ENCODE data around the gene NDUFB11.

Gene NDUFB11

DNA sequence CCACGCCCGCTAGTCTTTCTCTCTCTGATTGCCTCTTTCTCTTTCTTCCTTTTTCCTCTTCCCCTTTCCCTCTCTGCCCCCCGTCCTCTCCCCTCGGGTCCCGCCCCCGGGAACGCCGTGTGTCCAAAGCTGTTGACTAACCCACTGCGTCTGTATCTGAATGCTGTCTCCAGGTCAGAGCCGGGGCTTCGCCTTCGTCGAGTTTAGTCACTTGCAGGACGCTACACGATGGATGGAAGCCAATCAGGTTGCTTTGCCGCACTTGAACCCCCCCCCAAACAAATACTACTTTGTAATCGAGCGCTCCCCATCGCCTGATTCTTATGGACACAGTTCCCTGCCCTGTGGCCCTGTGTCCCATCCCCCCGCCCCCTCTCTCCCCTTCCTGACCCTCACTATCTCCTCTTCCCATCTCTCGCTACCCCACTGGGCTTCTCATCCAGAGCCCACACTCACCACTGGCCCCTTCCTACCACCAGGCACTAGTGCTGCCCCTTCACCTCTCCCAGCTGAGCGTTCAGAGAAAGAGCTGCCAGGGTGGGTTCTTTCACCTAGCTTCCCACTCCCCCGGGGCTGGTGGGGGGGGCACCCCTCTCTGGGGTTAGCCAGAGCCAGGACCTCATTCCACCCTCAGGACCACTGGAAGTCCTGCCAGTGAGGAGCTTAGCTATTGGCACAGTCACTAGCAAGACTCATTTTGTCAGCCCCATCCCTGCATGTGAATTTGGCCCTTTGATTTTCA, 30.5 kb upstream of the NDUFB11 start:
- no peak for DNase-seq (ENCODE audit: low read depth in 2 of 2)

DNA sequence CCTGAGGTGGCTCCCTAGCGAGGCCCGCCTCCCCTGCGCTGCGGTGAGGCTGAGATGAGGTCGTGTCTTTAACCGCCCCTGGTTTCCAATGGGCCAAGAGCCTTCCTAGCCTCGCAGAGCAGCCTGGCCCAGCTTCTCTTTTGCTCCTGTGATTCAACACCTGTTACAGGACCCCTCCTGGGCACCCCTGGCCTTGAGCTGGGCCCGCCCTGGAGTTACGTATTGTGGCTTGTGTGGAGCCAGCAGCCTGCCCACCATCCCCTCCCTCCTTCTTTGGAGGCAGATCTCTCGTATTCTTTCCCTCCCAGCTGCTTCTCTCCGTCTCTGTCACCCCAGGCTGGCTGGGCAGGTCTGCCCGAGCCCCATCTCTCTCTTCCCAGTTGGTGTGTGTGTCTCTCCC, 29.9 kb upstream of the NDUFB11 start:
- DNase-seq (ENCODE audit: low read depth in 2 of 2): no peak

DNA sequence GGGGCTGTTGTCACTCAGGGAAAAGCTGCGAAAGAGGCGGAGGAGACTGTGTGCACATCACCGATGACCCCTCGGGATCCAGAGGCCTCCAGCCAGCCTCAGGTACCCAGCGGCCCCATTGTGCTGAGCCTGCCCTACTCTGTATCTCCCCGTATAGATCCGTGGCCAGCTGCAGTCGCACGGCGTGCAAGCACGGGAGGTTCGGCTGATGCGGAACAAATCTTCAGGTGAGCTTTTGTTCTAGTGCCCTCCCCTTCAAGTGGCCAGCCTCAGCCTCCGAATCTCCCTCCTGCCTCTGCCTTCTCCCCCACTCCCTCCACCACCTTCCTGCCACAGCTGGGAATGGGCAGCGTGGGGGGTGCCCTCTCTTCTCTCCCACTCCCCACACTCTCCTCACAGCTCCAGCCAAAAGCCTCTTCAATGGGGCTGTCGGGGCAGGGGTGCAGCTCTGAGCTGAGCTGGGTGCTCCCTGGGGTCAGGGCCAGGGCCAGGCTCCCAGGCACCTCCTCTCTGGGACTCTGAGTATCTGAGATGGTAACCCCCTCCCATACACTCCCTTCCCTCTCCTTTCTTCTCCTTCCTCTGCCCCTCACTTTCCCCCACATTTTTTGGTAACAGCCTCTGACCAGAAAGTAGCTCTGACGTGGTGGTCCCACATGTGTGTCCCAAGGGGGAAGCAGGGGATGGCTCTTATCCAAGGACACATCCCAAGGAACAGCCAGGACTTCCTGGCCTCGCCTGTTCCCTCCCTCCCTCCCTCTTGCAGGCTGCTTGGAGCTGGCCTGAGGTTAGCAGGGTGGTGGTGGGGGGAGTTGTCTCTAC, 28.7 kb upstream of the NDUFB11 start:
- DNase-seq (ENCODE audit: low read depth in 2 of 2): no peak

DNA sequence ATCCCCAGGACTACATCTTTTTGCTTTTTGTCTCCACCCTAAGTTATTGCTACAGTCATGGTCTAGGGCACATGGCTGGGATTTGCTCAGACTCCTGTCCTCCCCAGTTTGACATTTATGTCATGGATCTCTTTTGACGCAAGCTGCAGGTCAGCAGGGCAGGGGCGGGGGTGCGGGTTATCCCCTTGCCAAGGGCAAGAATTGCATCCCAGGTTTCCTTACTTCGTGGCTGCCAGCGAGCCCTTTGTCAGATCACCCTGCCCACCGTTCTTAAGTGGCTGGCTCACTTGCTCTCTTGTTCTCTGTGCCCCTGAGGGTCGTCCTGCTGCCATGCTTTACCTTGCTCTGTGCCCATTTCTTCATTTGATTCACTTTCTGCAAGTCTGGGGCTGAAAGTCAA, 28.0 kb upstream of the NDUFB11 start:
- DNase-seq (ENCODE audit: low read depth in 2 of 2): no peak

DNA sequence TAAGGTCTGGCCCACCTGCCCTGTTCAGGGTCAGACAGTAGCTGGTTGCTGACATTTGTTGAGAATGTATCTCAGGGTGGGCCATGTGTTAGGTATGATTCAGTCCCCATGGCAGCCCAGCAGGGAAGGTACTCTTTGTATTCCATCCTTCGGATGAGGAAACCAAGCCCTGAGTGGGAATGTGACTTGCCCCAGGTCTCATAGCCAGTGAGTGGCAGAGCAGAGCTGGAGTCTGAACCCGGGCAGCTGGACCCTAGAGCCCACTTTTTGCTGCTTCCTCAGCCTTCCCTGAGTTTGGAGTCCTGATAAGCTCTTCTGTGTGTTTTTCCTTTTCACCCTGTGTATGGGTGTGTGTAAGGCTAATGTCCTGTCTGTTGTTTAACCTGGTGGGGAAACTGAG, 27.5 kb upstream of the NDUFB11 start:
- DNase-seq (ENCODE audit: low read depth in 2 of 2): no peak

DNA sequence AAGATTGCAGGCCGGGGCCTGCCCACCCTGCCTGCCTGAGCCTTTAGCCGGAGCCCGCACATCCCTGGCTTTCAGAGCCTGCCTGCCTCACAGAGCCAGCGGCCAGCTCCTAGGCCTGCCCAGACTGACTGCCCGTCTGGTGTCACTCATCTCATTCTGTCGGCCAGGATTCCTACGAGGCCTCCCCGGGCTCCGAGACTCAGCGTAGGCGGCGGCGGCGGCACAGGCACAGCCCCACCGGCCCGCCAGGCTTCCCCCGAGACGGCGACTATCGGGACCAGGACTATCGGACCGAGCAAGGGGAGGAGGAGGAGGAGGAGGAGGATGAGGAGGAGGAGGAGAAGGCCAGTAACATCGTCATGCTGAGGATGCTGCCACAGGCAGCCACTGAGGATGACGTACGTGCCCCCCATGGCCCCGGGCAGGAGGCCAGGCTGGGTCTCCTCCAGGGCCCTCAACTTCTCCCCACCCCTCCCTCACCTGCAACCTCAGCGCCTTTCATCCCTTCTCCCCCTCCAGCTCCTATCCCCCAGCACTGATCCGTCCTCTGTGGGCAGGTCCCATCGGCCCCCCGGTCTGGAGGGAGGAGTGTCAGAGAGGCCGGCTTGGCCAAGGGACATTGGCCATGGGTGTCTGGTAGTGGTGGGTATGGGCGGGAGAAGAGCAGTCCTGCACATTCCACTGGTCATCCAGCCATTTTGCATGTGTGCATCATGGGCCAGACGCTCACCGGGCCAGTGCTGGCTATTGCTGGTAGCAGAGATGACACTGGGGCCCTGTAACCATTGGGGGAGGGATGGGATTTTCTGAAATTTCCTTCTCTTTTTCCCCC, 26.6 kb upstream of the NDUFB11 start:
- no peak for DNase-seq (ENCODE audit: low read depth in 2 of 2)

DNA sequence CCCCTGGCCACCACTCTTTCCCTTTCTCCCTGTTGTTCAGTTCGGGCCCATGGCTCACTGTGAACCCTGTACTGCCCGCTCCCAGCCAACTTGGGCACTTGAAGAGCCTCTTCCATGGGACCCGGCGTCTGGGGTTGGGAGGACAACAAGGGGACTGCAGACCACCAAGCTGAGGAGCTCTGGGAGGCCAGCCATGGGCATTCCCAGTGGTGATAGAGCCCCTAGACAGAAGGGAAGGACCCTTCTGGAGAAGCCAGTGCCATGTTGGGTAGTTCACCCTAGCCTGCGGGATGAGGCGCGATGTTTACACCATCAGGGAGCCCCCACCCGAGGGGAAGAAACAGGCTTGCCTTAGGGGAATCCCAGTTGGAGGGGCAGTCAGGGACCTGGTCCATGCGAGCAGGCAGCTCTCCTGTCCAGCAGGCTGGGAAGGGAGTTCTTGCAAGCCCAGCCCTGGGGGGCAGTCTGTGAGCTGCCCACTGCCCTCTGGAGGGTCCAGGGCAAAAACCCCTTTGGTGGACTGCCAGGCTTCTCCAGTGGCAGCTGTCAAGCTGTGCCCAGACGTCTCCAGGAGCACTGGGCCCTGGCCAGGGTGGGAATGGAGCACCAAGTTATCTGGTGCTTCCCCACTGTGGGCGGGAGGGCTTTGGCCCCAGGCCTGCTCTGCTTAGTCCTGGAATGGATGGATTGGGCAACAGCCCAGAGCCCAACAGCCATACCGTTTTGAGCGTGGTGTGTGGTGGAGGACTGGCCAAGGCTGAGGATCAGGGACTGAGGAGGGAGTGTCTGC, 25.4 kb upstream of the NDUFB11 start:
- no peak for DNase-seq (ENCODE audit: low read depth in 2 of 2)

DNA sequence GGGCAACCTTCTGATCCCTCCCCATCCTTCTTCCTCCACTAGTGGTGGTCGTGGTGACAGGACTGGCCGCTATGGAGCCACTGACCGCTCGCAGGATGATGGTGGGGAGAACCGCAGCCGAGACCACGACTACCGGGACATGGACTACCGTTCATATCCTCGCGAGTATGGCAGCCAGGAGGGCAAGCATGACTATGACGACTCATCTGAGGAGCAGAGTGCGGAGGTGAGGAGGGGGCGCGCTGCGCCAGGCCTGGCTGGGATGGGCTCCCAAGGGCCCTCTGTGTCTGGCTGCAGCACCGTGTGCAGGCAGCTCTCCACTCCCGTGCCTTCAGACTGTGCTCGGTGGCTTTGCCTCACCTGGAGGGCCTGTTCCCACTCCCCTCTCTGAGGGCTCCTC, 24.8 kb upstream of the NDUFB11 start:
- DNase-seq (ENCODE audit: low read depth in 2 of 2): no peak

DNA sequence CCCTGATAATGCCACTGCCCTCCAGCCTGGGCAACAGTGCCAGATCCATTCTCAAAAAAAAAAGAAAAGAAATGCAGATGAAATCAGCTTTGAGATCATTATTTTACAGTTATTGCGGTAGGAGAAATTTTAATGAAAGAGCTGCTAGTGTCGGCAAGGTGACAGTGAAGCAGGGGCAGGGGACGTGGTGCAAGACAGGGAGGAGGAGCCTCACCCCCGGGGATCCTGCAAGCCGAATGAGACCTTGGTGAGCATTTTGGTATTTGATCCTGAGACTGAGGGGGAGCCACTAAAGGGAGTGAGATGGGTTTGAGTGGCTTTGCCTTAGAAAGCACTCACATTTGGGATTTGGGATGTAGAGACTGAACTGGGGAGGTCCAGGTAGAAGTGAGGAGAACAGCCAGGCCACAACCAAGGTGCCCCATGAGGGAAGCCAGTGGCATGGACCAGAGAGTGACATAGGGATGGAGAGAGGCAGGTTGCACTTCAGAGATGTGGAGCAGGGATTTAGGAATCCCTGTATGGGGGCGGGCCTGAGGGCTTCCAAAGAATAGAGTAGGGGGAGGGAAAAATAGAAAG, 24.1 kb upstream of the NDUFB11 start:
- DNase-seq (ENCODE audit: low read depth in 2 of 2): no peak

DNA sequence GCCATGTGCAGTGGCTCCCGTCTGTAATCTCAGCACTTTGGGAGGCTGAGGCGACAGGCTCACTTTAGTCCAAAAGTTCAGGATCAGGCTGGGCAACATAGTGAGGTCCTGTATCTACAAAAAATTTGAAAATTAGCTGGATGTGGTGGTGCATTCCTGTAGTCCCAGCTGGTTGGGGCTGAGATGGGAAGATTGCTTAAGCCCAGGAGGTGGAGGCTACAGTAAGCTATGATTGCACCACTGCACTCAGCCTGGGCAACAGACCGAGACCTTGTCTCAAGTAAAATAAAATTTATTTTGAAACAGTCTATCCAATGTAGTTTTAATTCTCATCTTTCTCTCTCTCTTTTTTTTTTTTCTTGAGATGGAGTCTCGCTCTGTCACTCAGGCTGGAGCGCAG, 21.6 kb upstream of the NDUFB11 start:
- DNase-seq (ENCODE audit: low read depth in 2 of 2): no peak

DNA sequence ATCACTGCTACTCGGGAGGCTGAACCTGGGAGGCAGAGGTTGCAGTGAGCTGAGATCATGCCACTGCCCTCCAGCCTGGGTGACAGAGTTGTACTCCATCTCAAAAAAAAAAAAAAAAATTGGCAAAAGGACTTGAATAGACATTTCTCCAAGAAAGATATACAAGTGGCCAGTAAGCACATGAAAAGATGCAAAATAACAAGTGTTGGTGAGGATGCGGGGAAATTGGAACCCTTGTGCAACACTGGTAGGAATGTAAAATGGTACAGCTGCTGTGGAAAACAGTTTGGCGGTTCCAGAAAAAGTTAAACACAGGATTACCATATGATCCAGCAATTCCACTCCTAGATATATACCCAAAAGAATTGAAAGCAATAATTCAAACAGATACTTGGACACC, 19.9 kb upstream of the NDUFB11 start:
- DNase-seq (ENCODE audit: low read depth in 2 of 2): no peak

DNA sequence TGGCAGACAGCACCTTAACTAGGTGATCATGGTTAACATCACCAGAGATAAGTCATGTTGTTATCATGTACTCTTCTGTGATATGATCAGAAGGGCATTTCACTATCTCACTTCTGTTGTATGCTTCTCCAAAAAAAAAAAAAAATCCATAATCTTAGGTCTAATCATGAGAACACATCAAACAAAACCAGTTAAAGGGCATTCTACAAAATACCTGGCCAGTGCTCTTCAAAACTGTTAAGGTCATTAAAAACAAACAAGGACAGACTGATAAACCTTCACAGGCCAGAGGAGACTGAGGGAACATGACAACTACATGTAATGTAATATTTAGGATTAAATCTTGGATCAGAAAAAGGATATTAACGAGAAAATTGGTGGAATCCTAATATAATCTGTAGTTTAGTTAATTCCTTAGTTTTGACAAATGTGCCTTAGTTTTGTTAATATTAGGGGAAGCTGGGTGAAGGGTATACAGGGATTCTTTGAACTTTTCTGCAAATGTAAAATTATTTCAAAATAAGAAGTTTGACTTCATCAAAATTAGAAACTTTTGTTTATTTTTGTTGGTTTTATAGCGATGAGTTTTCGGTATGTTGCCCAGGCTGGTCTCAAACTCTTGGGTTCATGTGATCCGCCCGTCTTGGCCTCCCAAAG, 18.6 kb upstream of the NDUFB11 start:
- no peak for DNase-seq (ENCODE audit: low read depth in 2 of 2)

DNA sequence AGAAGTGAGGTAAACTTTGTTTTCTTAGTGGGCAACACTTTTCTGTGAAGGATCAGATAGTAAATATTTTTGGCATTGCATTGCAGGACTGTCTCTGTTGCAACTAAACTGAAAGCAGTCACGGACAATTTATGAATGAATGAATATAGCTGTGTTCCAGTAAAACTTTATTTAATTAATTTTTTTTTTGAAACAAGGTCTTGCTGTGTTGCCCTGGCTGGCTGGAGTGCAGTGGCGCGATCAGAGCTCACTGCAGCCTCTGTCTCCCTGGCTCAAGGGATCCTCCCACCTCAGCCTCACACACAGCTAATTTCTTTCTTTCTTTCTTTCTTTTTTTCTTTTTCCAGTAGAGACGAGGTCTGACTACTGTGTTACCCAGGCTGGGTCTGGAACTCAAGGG, 16.3 kb upstream of the NDUFB11 start:
- no peak for DNase-seq (ENCODE audit: low read depth in 2 of 2)

DNA sequence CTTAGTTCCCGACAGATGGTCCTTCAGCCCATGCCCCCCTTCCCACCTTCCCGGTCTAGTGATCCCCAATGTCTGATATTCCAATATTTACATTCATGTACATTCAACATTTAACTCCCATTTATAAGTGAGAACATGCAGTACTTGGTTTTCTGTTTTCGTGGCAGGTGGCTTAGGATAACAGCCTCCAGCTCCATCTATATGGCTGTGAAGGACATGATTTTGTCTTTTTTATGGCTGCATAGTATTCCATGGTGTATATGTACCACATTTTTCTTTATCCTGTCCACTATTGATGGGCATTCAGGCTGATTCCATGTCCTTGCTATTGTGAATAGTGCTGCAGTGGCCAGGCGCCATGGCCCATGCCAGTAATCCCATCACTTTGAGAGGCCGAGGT, 14.3 kb upstream of the NDUFB11 start:
- DNase-seq (ENCODE audit: low read depth in 2 of 2): no peak

DNA sequence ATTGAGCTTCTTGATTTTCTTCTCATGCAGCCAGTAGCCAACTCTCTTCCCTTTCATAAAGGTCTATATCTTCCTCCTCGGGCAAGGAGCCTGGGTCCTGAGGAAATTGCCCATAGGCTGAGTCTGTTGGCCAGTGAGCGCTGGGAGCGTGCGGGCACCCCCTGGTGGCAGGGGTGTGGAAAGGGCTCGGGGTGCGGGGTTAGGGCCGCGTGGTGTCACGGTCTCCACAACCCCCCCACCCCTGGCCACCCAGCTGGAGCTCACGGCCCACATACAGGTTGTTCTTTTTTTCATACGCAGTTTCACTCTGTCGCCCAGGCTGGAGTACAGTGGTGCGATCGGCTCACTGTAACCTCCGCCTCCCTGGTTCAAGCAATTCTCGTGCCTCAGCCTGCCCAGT, 13.6 kb upstream of the NDUFB11 start:
- DNase-seq (ENCODE audit: low read depth in 2 of 2): no peak

DNA sequence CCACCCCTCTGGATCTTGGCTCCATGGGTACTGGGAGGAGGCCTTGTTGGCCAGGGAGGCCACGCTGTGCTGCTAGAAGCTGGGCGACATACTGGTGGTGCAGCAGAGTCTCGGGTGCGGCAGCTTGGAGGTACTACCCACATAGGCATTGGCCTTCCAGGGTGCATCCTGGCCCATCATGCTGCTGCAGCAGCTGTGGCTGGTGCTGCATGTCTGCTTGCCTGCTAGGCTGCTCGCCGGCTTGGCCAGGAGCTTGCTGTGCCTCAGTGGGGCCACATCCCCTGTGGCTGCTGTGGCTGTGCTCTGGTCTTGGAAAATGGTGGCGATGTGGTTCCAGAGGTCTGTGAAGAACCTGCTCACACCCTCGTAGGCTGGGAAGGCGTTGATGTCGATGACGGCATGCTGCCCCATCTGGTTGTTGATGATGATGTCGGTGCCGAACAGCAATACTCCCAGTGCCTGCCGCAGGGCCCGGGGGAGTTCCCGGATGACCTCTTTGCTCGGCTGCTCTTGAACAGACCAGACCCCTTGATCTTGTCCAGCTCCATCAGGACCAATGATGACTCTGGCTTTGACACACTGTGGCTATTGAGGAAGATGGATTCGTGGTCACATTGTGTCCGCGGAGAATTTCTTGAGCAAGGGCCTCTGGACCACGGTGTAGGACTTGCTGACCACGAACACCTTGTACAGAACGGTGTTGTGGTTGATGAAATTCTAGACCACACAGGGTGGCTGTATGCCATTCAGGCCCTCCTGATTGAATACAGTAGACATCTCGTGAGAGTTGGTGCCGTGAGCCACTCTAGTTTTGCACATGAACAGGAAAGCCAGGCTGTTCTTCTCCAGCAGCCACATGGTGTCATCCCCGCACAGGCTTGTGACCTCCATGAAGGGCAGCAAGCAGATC, 12.4 kb upstream of the NDUFB11 start:
- DNase-seq (ENCODE audit: low read depth in 2 of 2): no peak

DNA sequence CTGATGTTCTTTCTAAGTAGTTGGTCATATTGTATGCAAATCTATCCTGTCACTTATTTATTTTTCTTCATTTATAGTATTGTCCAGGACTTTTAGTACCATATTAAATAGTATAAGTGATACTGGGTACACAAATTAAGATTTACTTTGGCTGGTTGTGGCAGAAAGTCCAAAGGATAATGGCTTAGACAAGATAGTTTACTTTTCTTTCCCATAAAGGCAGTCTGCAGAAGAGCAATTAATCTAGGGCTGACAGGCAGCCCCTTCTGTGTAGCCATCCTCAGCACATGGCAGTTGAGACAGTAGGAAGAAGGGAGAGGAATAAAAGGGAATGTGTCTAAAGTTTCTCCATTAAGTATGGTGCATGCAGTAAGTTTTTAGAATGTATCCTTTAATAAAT, 6.9 kb upstream of the NDUFB11 start:
- no peak for DNase-seq (ENCODE audit: low read depth in 2 of 2)

DNA sequence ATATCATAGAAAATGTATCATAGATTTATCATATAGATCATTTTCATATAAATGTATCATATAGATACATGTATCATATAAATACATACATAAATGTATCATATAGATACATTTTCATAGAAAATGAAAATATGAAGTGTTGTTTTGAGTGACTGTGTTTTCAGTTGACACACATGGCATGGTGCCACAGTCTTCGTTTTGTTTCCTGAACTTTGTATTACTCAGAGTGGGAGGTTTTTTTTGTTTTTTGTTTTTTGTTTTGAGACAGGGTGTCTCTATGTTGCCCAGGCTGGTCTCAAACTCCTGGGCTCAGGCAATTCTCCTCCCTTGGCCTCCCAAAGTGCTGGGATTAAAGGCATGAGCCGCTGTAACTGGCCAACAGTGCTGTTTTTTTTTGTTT, 4.4 kb upstream of the NDUFB11 start:
- no peak for DNase-seq (ENCODE audit: low read depth in 2 of 2)

DNA sequence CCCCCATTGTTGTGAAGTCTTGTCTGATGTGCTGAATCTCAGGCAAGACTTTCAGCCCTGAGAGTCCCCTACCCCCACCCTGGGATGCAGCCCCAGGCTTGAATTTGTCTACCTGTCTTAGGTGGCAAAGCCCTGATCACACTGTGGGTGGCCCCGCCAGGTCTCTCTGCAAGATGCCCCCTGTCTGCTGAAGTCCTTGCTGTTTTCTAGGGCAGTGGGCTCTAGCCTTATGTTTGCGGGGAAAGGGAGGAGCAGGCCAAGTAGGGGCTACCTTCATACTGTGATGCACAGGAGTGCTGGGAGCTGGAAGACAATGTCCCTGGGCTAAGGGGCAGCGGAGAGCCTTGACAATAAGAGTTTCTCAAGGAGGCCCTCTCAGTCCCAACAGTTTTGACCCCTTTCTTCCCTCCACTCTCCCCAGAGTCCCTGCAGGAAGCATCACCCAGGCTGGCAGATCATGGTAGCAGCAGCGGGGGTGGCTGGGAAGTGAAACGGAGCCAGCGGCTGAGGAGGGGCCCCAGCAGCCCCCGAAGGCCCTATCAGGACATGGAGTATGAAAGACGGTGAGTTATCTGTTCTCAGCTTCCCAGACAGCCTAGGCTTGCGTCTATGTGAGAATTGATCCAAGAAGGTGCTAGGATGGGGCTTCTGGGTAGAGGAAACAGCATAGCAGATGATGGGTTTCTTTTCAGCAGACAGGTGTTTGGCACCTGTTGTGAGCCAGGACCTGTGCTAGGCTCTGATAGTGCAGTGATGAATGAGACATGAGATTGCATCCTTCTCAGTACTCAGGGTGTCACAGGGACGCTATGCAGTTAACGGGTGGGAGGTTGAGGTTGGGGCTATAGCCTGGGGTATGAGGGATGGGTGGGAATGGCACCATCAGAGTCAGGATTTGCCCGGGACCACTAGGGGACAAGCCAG, 2.7 kb upstream of the NDUFB11 start:
- no peak for DNase-seq (ENCODE audit: low read depth in 2 of 2)

All from fibroblast of skin of left biceps (primary cell).